H1 (cell line): ENCODE measurements around the gene CCNI. TPM values are rescaled to one million over a fixed set of nuclear protein-coding genes. Genes with fewer than 3 reads are reported as not detected.

Source experiments
- ASH2L ChIP-seq: fragments of 200-600, 300-600 bp; sonication (generic); IDR thresholded peaks from one replicate; pipeline ENCODE4 v1.7.1; 2017; ENCODE audit warnings: low read length
- BCL11A ChIP-seq, 2 experiments: IDR thresholded peaks; one replicate each; pipeline ENCODE4 v1.6.1; 2011; ENCODE audit warnings: low read depth in 2 of 2, low read length in 2 of 2, mild to moderate bottlenecking in 2 of 2
- CHD1 ChIP-seq: IDR thresholded peaks from 2 replicates; pipeline ENCODE4 v1.6.1; 2012; ENCODE audit warnings: low read depth, low read length, improper control_type of control experiment
- CREB1 ChIP-seq: IDR thresholded peaks from 2 replicates; pipeline ENCODE4 v1.6.1; 2012; ENCODE audit warnings: inconsistent platforms
- CTBP2 ChIP-seq: IDR thresholded peaks from 2 replicates; pipeline ENCODE4 v1.7.0; 2011; ENCODE audit warnings: borderline replicate concordance, mild to moderate bottlenecking, moderate library complexity, mixed read lengths, low read length; ENCODE audit not compliant: insufficient read depth, insufficient read length
- EP300 ChIP-seq, 2 experiments: IDR thresholded peaks; 1 replicate in 1 of 2; 2 replicates in 1 of 2; pipeline ENCODE4 v1.6.1; 2011 to 2012; ENCODE audit warnings: low read depth in 2 of 2, low read length in 2 of 2, mild to moderate bottlenecking in 2 of 2, borderline replicate concordance in 1 of 2, inconsistent platforms in 1 of 2, moderate library complexity in 1 of 2
- GTF2F1 ChIP-seq: IDR thresholded peaks from 2 replicates; pipeline ENCODE4 v1.6.1; 2012; ENCODE audit warnings: low read depth, low read length, improper control_type of control experiment, borderline replicate concordance
- HDAC2 ChIP-seq, 2 experiments: fragments of 300-600 bp in 1 of 2; sonication (generic) in 1 of 2; IDR thresholded peaks; 2 replicates each; pipeline ENCODE4 v1.6.1; 2011 to 2012; ENCODE audit warnings: low read depth in 2 of 2, low read length in 2 of 2, mild to moderate bottlenecking in 2 of 2, moderate library complexity in 2 of 2, borderline replicate concordance in 1 of 2, inconsistent platforms in 1 of 2
- HDAC6 ChIP-seq: IDR thresholded peaks from one replicate; pipeline ENCODE4 v1.7.1; 2012; ENCODE audit warnings: low read depth, mild to moderate bottlenecking, inconsistent platforms, low read length, moderate library complexity
- NANOG ChIP-seq: IDR thresholded peaks from 2 replicates; pipeline ENCODE4 v1.6.1; 2011; ENCODE audit warnings: low read length, low read depth, mild to moderate bottlenecking, inconsistent platforms; ENCODE audit not compliant: insufficient read depth, poor library complexity, severe bottlenecking
- NRF1 ChIP-seq: IDR thresholded peaks from 2 replicates; pipeline ENCODE4 v1.6.1; 2011; ENCODE audit warnings: mild to moderate bottlenecking, low read depth, low read length, improper control_type of control experiment
- PHF8 ChIP-seq: fragments of 200-600 bp; sonication (generic); conservative IDR thresholded peaks from 2 replicates; pipeline ENCODE4 v1.7.1; 2012; ENCODE audit warnings: low read depth, mild to moderate bottlenecking, inconsistent platforms, low read length, moderate library complexity
- RBBP5 ChIP-seq: IDR thresholded peaks from 2 replicates; pipeline ENCODE4 v1.7.1; 2012; ENCODE audit warnings: low read depth, mild to moderate bottlenecking, inconsistent platforms, low read length, moderate library complexity, borderline replicate concordance
- RFX5 ChIP-seq: IDR thresholded peaks from 2 replicates; pipeline ENCODE4 v1.6.1; 2011; ENCODE audit warnings: low read depth, low read length, improper control_type of control experiment, borderline replicate concordance
- RNF2 ChIP-seq: fragments of 200-900, 300-1000 bp; sonication (generic); IDR thresholded peaks from 2 replicates; pipeline ENCODE4 v1.7.1; 2016; ENCODE audit warnings: borderline replicate concordance, low read depth, mild to moderate bottlenecking, antibody characterized with exemption, low read length; ENCODE audit not compliant: poor library complexity, severe bottlenecking; ENCODE audit errors: missing control alignments
- SAP30 ChIP-seq: fragments of 300-600 bp; sonication (generic); IDR thresholded peaks from 2 replicates; pipeline ENCODE4 v1.7.1; 2012; ENCODE audit warnings: low read length, moderate library complexity, mild to moderate bottlenecking, inconsistent platforms; ENCODE audit not compliant: insufficient read depth, insufficient replicate concordance
- SP2 ChIP-seq: IDR thresholded peaks from 2 replicates; pipeline ENCODE4 v1.6.1; 2012; ENCODE audit warnings: mild to moderate bottlenecking, low read length, inconsistent platforms
- TEAD4 ChIP-seq: IDR thresholded peaks from 2 replicates; pipeline ENCODE4 v1.6.1; 2012; ENCODE audit warnings: low read depth, low read length, inconsistent platforms, mixed read lengths
- polyA plus RNA-seq, 7 experiments: library from polyadenylated mRNA; depleted of rRNA in 3 of 7; stranded (reverse) in 5 of 7; unstranded in 2 of 7; fragments of >200 nt in 5 of 7; fragments of 200-250 nt in 2 of 7; gene quantifications; 1 replicate in 5 of 7; 2 replicates in 1 of 7; 4 replicates in 1 of 7; pipeline versions ENCODE4 v1.2.1 to v1.2.3, GENCODE V29; 2011 to 2013; ENCODE audit warnings: missing spikeins in 2 of 7, mixed read lengths in 2 of 7
- total RNA-seq: library from RNA; stranded (reverse); fragmentation: NEBNext Ultra II Directional; extraction: Animal tissue kit (Norgen Biotek cat#: 25700); gene quantifications from 2 replicates; pipeline ENCODE4 v1.2.1, GENCODE V29; 2021
- TF ChIP-seq, protein P1 (sequence below), 3 experiments: IDR thresholded peaks; 1 replicate in 2 of 3; 2 replicates in 1 of 3; pipeline versions ENCODE4 v1.5.1 to v1.6.1; 2011; ENCODE audit warnings: low read length in 3 of 3, mild to moderate bottlenecking in 3 of 3, inconsistent platforms in 2 of 3, low read depth in 1 of 3, moderate library complexity in 1 of 3; ENCODE audit not compliant: insufficient read depth in 1 of 3; ENCODE audit errors: control extremely low read depth in 1 of 3

Gene CCNI
- total and polyA plus RNA-seq, 2 of the 8 experiments (the other 6 are each of a cell fraction or from before 2014, with no cell fraction given) = 97.8 to 234 TPM

DNA sequence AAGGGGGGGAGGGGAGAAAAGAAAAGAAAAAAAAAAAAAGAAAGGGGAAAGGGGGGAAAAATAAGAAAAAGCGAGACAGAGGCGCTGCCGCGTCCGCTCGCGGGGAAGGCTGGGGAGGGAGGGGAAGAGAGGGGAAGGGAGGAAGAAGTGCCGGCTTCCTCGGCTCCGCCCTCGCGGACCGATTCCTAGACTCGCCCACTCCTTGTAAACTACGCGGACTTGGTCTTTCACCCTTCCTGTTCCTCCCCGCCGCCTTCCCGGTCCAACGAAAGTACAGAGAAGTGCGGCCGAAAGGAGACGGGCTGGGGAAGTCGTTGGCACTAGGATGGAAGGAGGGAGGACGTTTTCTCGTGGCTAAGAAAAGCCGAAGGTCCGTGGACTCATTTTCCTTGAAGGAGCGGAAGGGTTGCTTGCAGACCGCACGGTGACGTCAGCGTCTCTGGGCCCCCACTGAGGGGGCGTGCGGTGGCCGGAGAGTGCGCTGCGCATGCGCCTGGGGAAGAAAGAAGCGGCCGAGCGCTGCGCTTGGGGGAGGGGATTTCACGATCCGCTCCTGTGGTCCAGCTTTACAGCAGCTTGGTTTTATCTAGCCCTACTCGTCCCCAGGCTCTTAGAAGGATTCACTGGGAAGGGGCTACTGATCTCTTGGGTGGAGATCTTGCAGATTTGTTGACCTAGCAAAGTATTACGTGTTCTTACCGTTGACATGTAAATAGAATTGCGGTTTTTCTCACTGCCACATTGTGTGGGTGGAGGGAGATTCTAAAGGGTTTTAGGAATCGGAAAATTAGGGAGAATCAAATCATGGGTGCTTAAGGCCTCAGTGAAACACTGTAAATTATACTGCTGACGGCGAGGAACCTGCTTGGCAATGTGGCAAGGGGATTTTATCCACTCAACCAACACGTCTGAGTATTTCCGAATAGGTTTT, at the start of gene CCNI (continued):
- TF ChIP-seq RBBP5 (peak; percentile 70; the same call in 1 of the 2 replicates), CHD1 (no peak), NANOG (no peak), NRF1 (peak; percentile 98), HDAC2 (IDR thresholded peaks at IDR 0.05; ENCODE audit: borderline replicate concordance in 1 of 2, low read depth in 2 of 2, low read length in 2 of 2) (no peak), CTBP2 (peak; percentile 37), EP300 (IDR thresholded peaks at IDR 0.05; ENCODE audit: borderline replicate concordance in 1 of 2, low read depth in 2 of 2, low read length in 2 of 2) (no peak), SP2 (no peak), RFX5 (0 out of 2 replicates have a peak, but pooled peaks have one; percentile 27), BCL11A (IDR thresholded peaks at IDR 0.05; ENCODE audit: low read depth in 2 of 2, low read length in 2 of 2) (no peak), PHF8 (peak; percentile 74), SAP30 (no peak), TEAD4 (no peak; the same call in 1 of the 2 replicates), RNF2 (no peak), ASH2L (peak; percentile 100), HDAC6 (no peak), GTF2F1 (peak; percentile 61; the same call in 1 of the 2 replicates), CREB1 (peak; percentile 96)
- TF ChIP-seq, protein P1, sequence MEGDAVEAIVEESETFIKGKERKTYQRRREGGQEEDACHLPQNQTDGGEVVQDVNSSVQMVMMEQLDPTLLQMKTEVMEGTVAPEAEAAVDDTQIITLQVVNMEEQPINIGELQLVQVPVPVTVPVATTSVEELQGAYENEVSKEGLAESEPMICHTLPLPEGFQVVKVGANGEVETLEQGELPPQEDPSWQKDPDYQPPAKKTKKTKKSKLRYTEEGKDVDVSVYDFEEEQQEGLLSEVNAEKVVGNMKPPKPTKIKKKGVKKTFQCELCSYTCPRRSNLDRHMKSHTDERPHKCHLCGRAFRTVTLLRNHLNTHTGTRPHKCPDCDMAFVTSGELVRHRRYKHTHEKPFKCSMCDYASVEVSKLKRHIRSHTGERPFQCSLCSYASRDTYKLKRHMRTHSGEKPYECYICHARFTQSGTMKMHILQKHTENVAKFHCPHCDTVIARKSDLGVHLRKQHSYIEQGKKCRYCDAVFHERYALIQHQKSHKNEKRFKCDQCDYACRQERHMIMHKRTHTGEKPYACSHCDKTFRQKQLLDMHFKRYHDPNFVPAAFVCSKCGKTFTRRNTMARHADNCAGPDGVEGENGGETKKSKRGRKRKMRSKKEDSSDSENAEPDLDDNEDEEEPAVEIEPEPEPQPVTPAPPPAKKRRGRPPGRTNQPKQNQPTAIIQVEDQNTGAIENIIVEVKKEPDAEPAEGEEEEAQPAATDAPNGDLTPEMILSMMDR (IDR thresholded peaks at IDR 0.05; ENCODE audit: control extremely low read depth in 1 of 3, insufficient read depth in 1 of 3, low read depth in 1 of 3, low read length in 3 of 3) = no peak
